ENCODE data around the gene PRPF18.

PRPF18 gene

DNA sequence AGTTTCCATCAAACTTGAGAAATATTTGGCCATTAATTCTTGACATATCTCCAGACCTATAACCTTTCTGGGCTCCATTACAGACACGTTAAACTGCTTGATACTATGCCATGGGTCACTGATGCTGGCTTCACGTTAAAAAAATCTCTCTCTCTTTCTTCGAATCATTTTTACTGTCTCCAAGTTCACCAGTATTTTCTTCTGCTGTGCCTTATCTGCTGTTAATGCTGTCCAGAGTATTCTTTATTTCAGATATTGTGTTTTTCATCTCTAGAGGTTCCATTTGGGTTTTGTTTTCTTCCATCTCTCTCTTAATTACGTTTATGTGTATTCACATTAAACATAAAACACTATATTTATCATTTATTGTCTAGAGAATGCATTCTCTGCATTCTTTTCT is 12.8 kb upstream of the PRPF18 start:
- Histone ChIP-seq H3K27ac (ENCODE audit: low read depth, low read length) (no peak overlapping the region), H3K36me3 (ENCODE audit: insufficient read depth, low read length) (no peaks in the 10 kb centered on the region), H3K4me3 (ENCODE audit: low read depth in 1 of 2, low read length in 2 of 2) (no peak overlapping the region), H3K9me3 (ENCODE audit: low read length) (no peaks in the 10 kb centered on the region), H3K27me3 (ENCODE audit: control insufficient read depth in 1 of 2, insufficient read depth in 2 of 2, low read length in 2 of 2) (no peaks in the 10 kb centered on the region), H3K9ac (ENCODE audit: low read length) (no peak overlapping the region), H3K4me1 (ENCODE audit: insufficient read depth, low read length) (no peaks in the 10 kb centered on the region)

DNA sequence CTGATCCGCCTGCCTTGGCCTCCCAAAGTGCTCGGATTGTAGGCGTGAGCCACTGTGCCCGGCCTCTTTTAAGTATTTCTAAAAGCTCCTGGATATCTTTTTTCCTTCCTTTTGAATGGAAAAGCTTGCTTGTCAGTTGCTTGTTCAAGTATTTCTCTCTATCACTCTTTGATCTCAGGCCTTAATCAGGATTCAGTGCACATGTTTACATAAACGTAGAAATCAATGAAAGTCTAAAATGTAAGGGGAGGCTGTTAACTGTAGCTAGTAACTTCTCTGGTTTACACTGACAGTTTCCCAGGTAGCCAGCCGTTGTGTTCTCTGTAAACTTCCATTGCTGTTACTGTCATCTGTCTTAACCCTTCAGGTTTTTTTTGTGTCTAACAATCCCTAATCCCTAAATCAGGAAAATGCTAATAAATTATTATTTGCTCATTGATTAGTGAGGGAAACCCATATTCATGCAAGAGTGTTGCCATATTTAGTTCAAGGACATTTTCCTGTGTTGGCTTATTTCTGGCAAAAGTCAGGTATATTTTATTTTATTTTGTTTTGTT is 1.5 kb upstream of the PRPF18 start:
- H3K4me3 ChIP-seq (ENCODE audit: low read depth in 1 of 2, low read length in 2 of 2), result no peak overlapping the region
- H3K27me3 ChIP-seq (ENCODE audit: control insufficient read depth in 1 of 2, insufficient read depth in 2 of 2, low read length in 2 of 2), result no peaks in the 10 kb centered on the region
- H3K36me3 ChIP-seq (ENCODE audit: insufficient read depth, low read length), result no peaks in the 10 kb centered on the region
- H3K9me3 ChIP-seq (ENCODE audit: low read length), result no peaks in the 10 kb centered on the region
- no peak overlapping the region for H3K27ac ChIP-seq (ENCODE audit: low read depth, low read length)
- H3K4me1 ChIP-seq (ENCODE audit: insufficient read depth, low read length), result peaks cover 10% of the 10 kb centered on the region
- H3K9ac ChIP-seq (ENCODE audit: low read length), result no peak overlapping the region

DNA sequence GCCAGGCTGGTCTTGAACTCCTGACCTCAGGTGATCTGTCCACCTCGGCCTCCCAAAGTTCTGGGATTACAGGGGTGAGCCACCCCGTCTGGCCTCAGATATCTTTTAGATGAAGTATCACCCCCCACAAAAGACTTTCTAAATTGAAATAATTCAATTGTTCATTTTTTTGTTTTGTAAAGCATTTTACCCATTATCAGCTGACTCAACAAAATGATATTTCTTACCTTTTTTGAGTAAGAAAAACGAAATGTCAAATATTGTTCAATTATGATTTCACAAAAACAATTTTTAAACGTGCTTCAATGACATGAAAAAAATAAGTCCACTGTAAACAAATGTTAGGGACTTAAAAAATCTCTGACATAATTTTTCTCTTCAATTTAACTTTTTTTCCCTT is 822 bp upstream of the PRPF18 start:
- H3K4me3 ChIP-seq (ENCODE audit: low read depth in 1 of 2, low read length in 2 of 2), result no peak overlapping the region
- peaks cover 10% of the 10 kb centered on the region for H3K4me1 ChIP-seq (ENCODE audit: insufficient read depth, low read length)
- H3K9ac ChIP-seq (ENCODE audit: low read length), result no peak overlapping the region
- H3K27me3 ChIP-seq (ENCODE audit: control insufficient read depth in 1 of 2, insufficient read depth in 2 of 2, low read length in 2 of 2), result no peaks in the 10 kb centered on the region
- no peak overlapping the region for H3K27ac ChIP-seq (ENCODE audit: low read depth, low read length)
- no peaks in the 10 kb centered on the region for H3K9me3 ChIP-seq (ENCODE audit: low read length)
- H3K36me3 ChIP-seq (ENCODE audit: insufficient read depth, low read length), result no peaks in the 10 kb centered on the region

DNA sequence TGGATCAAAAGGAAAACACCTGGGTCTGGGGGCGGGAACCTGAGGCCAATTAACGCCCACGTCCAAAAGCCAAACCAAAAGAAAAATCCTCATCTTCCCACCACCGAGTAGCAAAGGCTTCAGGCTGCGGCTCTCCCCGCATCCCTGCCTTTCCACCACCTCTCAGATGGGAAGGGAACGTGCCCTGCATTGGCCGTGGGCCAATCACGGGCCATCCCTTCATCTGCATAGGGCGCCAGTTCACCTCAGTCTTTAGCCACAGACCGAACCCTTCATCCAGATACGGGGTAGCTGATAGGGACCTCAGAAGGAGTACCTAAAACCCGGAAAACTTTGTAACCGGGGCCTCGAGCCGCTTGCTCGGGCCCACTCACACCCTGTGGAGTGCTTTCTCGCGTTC is 626 bp downstream of the PRPF18 start:
- Histone ChIP-seq H3K4me3 (ENCODE audit: low read depth in 1 of 2, low read length in 2 of 2) (peak overlapping the region; percentile 88 to 97), H3K4me1 (ENCODE audit: insufficient read depth, low read length) (peaks cover 10% of the 10 kb centered on the region), H3K27ac (ENCODE audit: low read depth, low read length) (peak overlapping the region; percentile 50), H3K27me3 (ENCODE audit: control insufficient read depth in 1 of 2, insufficient read depth in 2 of 2, low read length in 2 of 2) (no peaks in the 10 kb centered on the region), H3K36me3 (ENCODE audit: insufficient read depth, low read length) (peaks cover 5% of the 10 kb centered on the region), H3K9me3 (ENCODE audit: low read length) (no peaks in the 10 kb centered on the region), H3K9ac (ENCODE audit: low read length) (peak overlapping the region; percentile 93)

DNA sequence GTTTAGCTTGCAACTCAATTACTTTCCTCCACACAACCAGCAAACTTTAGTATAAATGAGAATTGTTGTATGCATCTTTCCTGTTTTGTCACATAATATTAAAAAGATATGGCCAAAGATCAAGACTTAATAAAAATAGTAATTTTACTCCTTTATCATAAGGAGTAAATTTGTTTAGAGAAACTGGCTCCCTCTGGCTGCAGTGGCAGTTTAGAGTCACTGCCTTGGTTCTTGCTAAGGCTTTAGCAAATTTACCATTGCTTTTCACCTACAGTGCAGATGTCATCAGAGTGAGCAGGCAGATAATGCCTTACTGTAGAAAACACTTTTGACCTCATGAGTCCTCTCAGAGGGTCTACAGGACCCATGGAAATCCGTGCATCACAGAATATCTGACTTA is 2.6 kb downstream of the PRPF18 start:
- Histone ChIP-seq H3K4me1 (ENCODE audit: insufficient read depth, low read length) (peaks cover 10% of the 10 kb centered on the region), H3K27ac (ENCODE audit: low read depth, low read length) (no peak overlapping the region), H3K36me3 (ENCODE audit: insufficient read depth, low read length) (peaks cover 11% of the 10 kb centered on the region), H3K9me3 (ENCODE audit: low read length) (no peaks in the 10 kb centered on the region), H3K27me3 (ENCODE audit: control insufficient read depth in 1 of 2, insufficient read depth in 2 of 2, low read length in 2 of 2) (no peaks in the 10 kb centered on the region), H3K9ac (ENCODE audit: low read length) (no peak overlapping the region), H3K4me3 (ENCODE audit: low read depth in 1 of 2, low read length in 2 of 2) (no peak overlapping the region)

DNA sequence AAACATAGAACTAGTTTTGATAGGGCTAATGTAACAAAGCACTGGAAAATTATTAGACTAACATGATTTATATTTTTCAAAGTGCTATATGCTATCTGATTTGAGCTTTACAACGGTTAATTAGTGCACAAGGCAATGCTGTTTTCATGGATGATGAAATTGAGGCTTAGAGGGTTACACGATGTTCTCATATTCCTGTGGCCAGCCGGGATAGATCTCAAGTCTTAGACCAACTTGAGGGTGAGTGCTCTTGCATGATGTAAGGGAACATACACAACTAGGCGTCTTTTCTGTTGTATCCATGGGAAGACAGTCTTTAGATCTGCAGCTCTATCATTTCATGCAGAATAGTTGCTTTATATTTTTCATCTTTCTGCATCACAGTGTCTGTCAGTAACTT is 4.1 kb downstream of the PRPF18 start:
- H3K9ac ChIP-seq (ENCODE audit: low read length), result no peak overlapping the region
- no peak overlapping the region for H3K4me3 ChIP-seq (ENCODE audit: low read depth in 1 of 2, low read length in 2 of 2)
- H3K4me1 ChIP-seq (ENCODE audit: insufficient read depth, low read length), result peaks cover 10% of the 10 kb centered on the region
- peaks cover 11% of the 10 kb centered on the region for H3K36me3 ChIP-seq (ENCODE audit: insufficient read depth, low read length)
- H3K27me3 ChIP-seq (ENCODE audit: control insufficient read depth in 1 of 2, insufficient read depth in 2 of 2, low read length in 2 of 2), result no peaks in the 10 kb centered on the region
- no peaks in the 10 kb centered on the region for H3K9me3 ChIP-seq (ENCODE audit: low read length)
- H3K27ac ChIP-seq (ENCODE audit: low read depth, low read length), result no peak overlapping the region

DNA sequence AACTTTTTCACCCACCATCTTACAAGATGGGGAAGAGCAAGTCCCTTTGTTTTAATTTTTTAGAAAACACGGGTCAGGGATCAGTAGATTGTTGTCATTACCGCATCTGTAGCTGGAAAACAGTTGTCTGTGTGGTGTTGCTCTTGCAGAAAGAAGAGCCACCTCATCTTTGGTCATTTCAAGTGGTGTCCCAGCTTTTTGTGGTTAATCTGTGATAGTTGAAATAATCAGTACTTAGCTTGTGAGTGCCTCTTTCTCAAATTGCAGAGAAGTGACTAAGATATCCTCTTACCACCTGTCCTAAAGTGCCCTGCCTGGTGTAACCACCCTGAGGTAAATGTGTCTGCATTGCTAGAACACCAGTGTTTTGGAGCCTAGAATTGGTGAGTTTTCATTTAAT is 5.5 kb downstream of the PRPF18 start:
- H3K36me3 ChIP-seq (ENCODE audit: insufficient read depth, low read length), result peaks cover 11% of the 10 kb centered on the region
- no peak overlapping the region for H3K27ac ChIP-seq (ENCODE audit: low read depth, low read length)
- no peak overlapping the region for H3K4me3 ChIP-seq (ENCODE audit: low read depth in 1 of 2, low read length in 2 of 2)
- H3K27me3 ChIP-seq (ENCODE audit: control insufficient read depth in 1 of 2, insufficient read depth in 2 of 2, low read length in 2 of 2), result no peaks in the 10 kb centered on the region
- peaks cover 10% of the 10 kb centered on the region for H3K4me1 ChIP-seq (ENCODE audit: insufficient read depth, low read length)
- H3K9ac ChIP-seq (ENCODE audit: low read length), result no peak overlapping the region
- no peaks in the 10 kb centered on the region for H3K9me3 ChIP-seq (ENCODE audit: low read length)

DNA sequence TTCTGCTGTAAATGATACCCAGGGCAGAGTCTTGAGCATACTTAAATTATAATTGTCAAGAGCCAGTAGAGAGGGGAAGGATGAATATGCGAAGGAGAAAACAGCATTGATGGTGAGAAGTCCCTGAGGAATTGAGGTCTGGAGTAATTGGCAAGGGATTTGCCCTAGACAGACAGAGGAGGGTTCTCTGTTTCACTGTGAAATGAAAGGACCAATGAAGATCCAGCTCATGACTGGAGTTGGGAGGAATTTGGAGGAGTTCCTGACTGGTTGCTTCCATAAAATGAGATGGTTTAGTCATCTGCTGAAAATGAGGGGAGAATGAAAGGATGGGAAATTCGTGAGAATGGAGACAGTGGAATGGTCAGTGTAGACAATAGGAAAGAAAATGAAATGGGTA is 6.8 kb downstream of the PRPF18 start:
- peaks cover 2% of the 10 kb centered on the region for H3K4me1 ChIP-seq (ENCODE audit: insufficient read depth, low read length)
- H3K9me3 ChIP-seq (ENCODE audit: low read length), result no peaks in the 10 kb centered on the region
- H3K4me3 ChIP-seq (ENCODE audit: low read depth in 1 of 2, low read length in 2 of 2), result no peak overlapping the region
- H3K9ac ChIP-seq (ENCODE audit: low read length), result no peak overlapping the region
- no peaks in the 10 kb centered on the region for H3K27me3 ChIP-seq (ENCODE audit: control insufficient read depth in 1 of 2, insufficient read depth in 2 of 2, low read length in 2 of 2)
- no peak overlapping the region for H3K27ac ChIP-seq (ENCODE audit: low read depth, low read length)
- peaks cover 11% of the 10 kb centered on the region for H3K36me3 ChIP-seq (ENCODE audit: insufficient read depth, low read length)

DNA sequence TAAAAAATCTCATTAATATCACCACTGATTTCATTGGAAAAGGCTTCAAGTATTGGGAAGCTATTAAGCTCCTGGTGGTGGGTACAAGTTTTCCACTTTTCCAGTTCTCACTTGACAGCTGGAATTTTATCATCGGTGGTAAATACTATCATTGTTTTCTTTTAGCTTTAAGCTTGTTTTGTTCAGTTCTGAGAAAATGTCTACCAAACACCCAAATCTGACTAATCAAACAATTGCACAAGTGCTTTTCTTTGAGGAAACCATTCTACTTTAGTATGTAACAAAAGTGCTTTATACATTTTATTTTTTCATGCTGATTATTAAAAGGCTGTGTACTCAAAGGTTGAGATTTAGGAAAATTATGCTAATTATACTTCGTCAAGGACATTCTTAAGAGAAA is 7.9 kb downstream of the PRPF18 start:
- H3K4me1 ChIP-seq (ENCODE audit: insufficient read depth, low read length), result no peaks in the 10 kb centered on the region
- H3K9me3 ChIP-seq (ENCODE audit: low read length), result no peaks in the 10 kb centered on the region
- H3K4me3 ChIP-seq (ENCODE audit: low read depth in 1 of 2, low read length in 2 of 2), result no peak overlapping the region
- peaks cover 14% of the 10 kb centered on the region for H3K36me3 ChIP-seq (ENCODE audit: insufficient read depth, low read length)
- no peak overlapping the region for H3K27ac ChIP-seq (ENCODE audit: low read depth, low read length)
- no peaks in the 10 kb centered on the region for H3K27me3 ChIP-seq (ENCODE audit: control insufficient read depth in 1 of 2, insufficient read depth in 2 of 2, low read length in 2 of 2)
- no peak overlapping the region for H3K9ac ChIP-seq (ENCODE audit: low read length)

DNA sequence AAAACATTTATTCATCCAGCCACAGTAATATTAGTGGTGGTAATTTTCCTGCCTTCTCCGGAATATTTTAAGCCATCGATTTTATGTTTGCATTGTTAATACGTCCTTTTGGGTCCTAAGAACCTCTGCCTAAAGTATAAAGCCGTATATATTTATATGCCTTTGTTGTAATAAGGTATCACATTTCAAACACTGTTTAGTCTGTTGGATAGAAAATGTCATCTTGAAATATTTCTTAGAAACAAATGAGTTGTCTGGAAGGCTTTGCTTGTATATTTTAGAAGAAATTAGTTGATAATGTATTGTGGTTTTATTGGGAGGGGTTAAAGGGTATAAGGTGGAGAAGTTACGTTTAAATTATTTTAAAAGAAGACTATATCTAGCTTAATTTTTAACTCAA is 11.1 kb downstream of the PRPF18 start:
- Histone ChIP-seq H3K4me3 (ENCODE audit: low read depth in 1 of 2, low read length in 2 of 2) (no peak overlapping the region), H3K27ac (ENCODE audit: low read depth, low read length) (no peak overlapping the region), H3K9ac (ENCODE audit: low read length) (no peak overlapping the region), H3K36me3 (ENCODE audit: insufficient read depth, low read length) (peaks cover 10% of the 10 kb centered on the region), H3K4me1 (ENCODE audit: insufficient read depth, low read length) (no peaks in the 10 kb centered on the region), H3K9me3 (ENCODE audit: low read length) (no peaks in the 10 kb centered on the region), H3K27me3 (ENCODE audit: control insufficient read depth in 1 of 2, insufficient read depth in 2 of 2, low read length in 2 of 2) (no peaks in the 10 kb centered on the region)

DNA sequence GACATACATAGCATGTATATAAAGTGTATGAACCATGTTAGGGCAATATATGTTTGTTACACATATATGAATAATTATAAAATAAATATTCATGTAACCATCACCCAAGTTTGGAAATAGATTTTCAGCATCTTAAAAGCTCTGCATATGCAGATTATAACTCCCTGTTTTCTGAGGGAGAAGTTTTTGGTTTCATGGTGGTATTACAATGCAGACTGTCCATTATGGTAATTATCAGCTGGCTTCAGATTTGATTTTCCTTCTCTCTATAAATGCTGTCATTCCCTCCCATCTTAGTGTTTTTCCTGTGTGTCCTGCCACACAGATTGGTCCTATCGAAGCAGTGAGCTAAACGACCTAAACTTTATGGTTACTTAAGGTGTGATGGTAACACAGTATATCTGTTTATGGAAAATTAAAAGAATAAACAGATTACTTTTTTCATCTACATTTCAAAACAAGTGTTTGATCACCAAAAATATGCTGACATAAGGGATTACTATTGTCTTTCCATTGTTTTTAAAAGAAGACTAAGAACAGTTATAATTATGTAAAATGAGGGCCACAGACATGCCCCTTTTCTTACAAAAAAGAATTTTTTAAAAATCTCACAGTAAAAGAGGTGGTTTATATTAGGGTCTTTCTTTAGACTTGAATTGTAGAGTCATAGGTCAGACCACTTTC is 17.7 kb downstream of the PRPF18 start:
- no peaks in the 10 kb centered on the region for H3K4me1 ChIP-seq (ENCODE audit: insufficient read depth, low read length)
- H3K27me3 ChIP-seq (ENCODE audit: control insufficient read depth in 1 of 2, insufficient read depth in 2 of 2, low read length in 2 of 2), result no peaks in the 10 kb centered on the region
- no peaks in the 10 kb centered on the region for H3K9me3 ChIP-seq (ENCODE audit: low read length)
- no peak overlapping the region for H3K27ac ChIP-seq (ENCODE audit: low read depth, low read length)
- peaks cover 32% of the 10 kb centered on the region for H3K36me3 ChIP-seq (ENCODE audit: insufficient read depth, low read length)
- H3K9ac ChIP-seq (ENCODE audit: low read length), result no peak overlapping the region
- H3K4me3 ChIP-seq (ENCODE audit: low read depth in 1 of 2, low read length in 2 of 2), result no peak overlapping the region

DNA sequence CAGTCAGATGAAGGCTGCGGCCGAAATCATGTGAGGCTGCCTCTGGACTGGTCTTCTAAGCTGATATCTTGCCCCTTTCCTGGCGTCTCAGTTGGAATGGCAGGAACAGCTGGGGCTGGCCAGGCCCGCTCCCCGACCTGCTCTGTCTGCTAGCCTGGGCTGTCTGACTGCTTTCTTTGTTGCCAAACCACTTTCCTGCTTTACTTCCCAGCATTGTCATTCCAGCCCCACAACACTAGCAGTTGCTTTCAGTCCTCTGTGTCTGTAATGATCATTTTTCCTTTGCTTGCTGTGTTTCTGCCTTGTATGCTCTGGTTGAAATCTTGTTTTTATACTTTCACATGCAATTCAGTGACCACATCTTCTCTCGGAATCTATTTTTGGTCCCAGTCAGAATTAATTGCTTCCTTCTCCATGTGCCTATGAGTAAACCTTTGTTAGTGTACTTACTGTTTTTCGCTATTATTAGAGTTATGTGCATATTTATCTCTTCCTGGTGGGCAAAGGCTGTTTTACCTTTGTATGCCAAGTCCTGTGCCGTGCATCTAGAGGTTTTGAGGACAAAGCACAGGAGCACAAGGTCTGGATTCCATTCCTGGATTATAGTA is 21.6 kb downstream of the PRPF18 start:
- no peak overlapping the region for H3K27ac ChIP-seq (ENCODE audit: low read depth, low read length)

More for the DNA sequence above, 21.6 kb downstream of the PRPF18 start:
- Histone ChIP-seq H3K4me1 (ENCODE audit: insufficient read depth, low read length) (no peaks in the 10 kb centered on the region), H3K9me3 (ENCODE audit: low read length) (no peaks in the 10 kb centered on the region), H3K27me3 (ENCODE audit: control insufficient read depth in 1 of 2, insufficient read depth in 2 of 2, low read length in 2 of 2) (no peaks in the 10 kb centered on the region), H3K4me3 (ENCODE audit: low read depth in 1 of 2, low read length in 2 of 2) (no peak overlapping the region), H3K9ac (ENCODE audit: low read length) (no peak overlapping the region), H3K36me3 (ENCODE audit: insufficient read depth, low read length) (peaks cover 48% of the 10 kb centered on the region)
